SK-N-SH treated with all-trans-retinoic acid at 6 μM for 48 hours (cell line): ENCODE results near the gene ACOD1.

Experiments used
- ATAC-seq: fragments of 200-7000 bp; cut with Tn5 transposase; 3 replicates; pipeline ENCODE4 v1.9.1; 2020; ENCODE audit warnings: mild to moderate bottlenecking, moderate library complexity
- ARNTL ChIP-seq: fragments of 450-650 bp; formaldehyde crosslinking; IDR thresholded peaks from 2 replicates; pipeline ENCODE4 v1.5.0; 2020; ENCODE audit warnings: low read depth, mild to moderate bottlenecking, moderate library complexity, borderline replicate concordance
- BACH2 ChIP-seq: fragments of 250-450 bp; sonication (Bioruptor Pico); IDR thresholded peaks from 2 replicates; pipeline ENCODE4 v1.9.0; 2021; ENCODE audit warnings: mild to moderate bottlenecking, borderline replicate concordance
- ESRRG ChIP-seq: fragments of 250-450 bp; sonication (Bioruptor Pico); IDR thresholded peaks from 2 replicates; pipeline ENCODE4 v1.6.1; 2021; ENCODE audit warnings: mild to moderate bottlenecking
- GLIS3 ChIP-seq: fragments of 250-450 bp; sonication (Bioruptor Pico); IDR thresholded peaks from 2 replicates; pipeline ENCODE4 v1.5.0; 2020; ENCODE audit warnings: mild to moderate bottlenecking, moderate library complexity
- ISL1 ChIP-seq: fragments of 250-450 bp; sonication (Bioruptor Pico); IDR thresholded peaks from 2 replicates; pipeline ENCODE4 v2.1.2; 2022; ENCODE audit warnings: mild to moderate bottlenecking, moderate library complexity
- OSR1 ChIP-seq: fragments of 250-450 bp; sonication (Bioruptor Pico); IDR thresholded peaks from 2 replicates; pipeline ENCODE4 v1.8.0; 2022; ENCODE audit warnings: moderate library complexity, mild to moderate bottlenecking, inconsistent platforms
- PATZ1 ChIP-seq: fragments of 250-450 bp; sonication (Bioruptor Pico); IDR thresholded peaks from 2 replicates; pipeline ENCODE4 v1.8.0; 2020; ENCODE audit warnings: mild to moderate bottlenecking, moderate library complexity, borderline replicate concordance
- POU6F1 ChIP-seq: fragments of 250-450 bp; sonication (Bioruptor Pico); IDR thresholded peaks from 2 replicates; pipeline ENCODE4 v1.8.0; 2021; ENCODE audit warnings: low read depth, mild to moderate bottlenecking, moderate library complexity, borderline replicate concordance
- PPARA ChIP-seq: fragments of 250-450 bp; sonication (Bioruptor Pico); IDR thresholded peaks from 2 replicates; pipeline ENCODE4 v1.5.0; 2020; ENCODE audit warnings: mild to moderate bottlenecking, borderline replicate concordance
- RARB ChIP-seq: fragments of 250-450 bp; sonication (Bioruptor Pico); IDR thresholded peaks from 2 replicates; pipeline ENCODE4 v1.8.0; 2021; ENCODE audit warnings: mild to moderate bottlenecking, moderate library complexity
- SNAI2 ChIP-seq: fragments of 250-450 bp; sonication (Bioruptor Pico); IDR thresholded peaks from 2 replicates; pipeline ENCODE4 v1.5.0; 2020; ENCODE audit warnings: mild to moderate bottlenecking, moderate library complexity
- TCF4 ChIP-seq: fragments of 250-450 bp; sonication (Bioruptor Pico); IDR thresholded peaks from 2 replicates; pipeline ENCODE4 v1.8.0; 2021; ENCODE audit warnings: mild to moderate bottlenecking, moderate library complexity, borderline replicate concordance
- TOX ChIP-seq: fragments of 250-450 bp; sonication (Bioruptor Pico); IDR thresholded peaks from 2 replicates; pipeline ENCODE4 v1.8.0; 2021; ENCODE audit warnings: mild to moderate bottlenecking, moderate library complexity, borderline replicate concordance
- TSHZ2 ChIP-seq: fragments of 250-450 bp; sonication (Bioruptor Pico); IDR thresholded peaks from 2 replicates; pipeline ENCODE4 v1.5.0; 2020; ENCODE audit warnings: mild to moderate bottlenecking, moderate library complexity
- ZC3H10 ChIP-seq: fragments of 250-450 bp; sonication (Bioruptor Pico); IDR thresholded peaks from 2 replicates; pipeline ENCODE4 v1.5.1; 2021; ENCODE audit warnings: mild to moderate bottlenecking, moderate library complexity
- ZFP3 ChIP-seq: fragments of 250-450 bp; sonication (Bioruptor Pico); IDR thresholded peaks from 2 replicates; pipeline ENCODE4 v1.5.0; 2020; ENCODE audit warnings: mild to moderate bottlenecking, moderate library complexity
- ZFP30 ChIP-seq: fragments of 450-650 bp; formaldehyde crosslinking; IDR thresholded peaks from 2 replicates; pipeline ENCODE4 v1.5.0; 2022; ENCODE audit warnings: mild to moderate bottlenecking, moderate library complexity
- ZNF565 ChIP-seq: fragments of 450-650 bp; formaldehyde crosslinking; conservative IDR thresholded peaks from 2 replicates; pipeline ENCODE4 v1.5.0; 2020; ENCODE audit warnings: low read depth, mild to moderate bottlenecking, moderate library complexity
- ZNF8 ChIP-seq: fragments of 450-650 bp; formaldehyde crosslinking; IDR thresholded peaks from 2 replicates; pipeline ENCODE4 v1.5.0; 2020; ENCODE audit warnings: mild to moderate bottlenecking, moderate library complexity
- TF ChIP-seq, protein P1 (sequence below): fragments of 250-450 bp; sonication (Bioruptor Pico); IDR thresholded peaks from 2 replicates; pipeline ENCODE4 v1.5.1; 2021; ENCODE audit warnings: mild to moderate bottlenecking, moderate library complexity
- TF ChIP-seq, protein P2 (sequence below): fragments of 250-450 bp; sonication (Bioruptor Pico); IDR thresholded peaks from 2 replicates; pipeline ENCODE4 v1.5.1; 2020; ENCODE audit warnings: low read depth, mild to moderate bottlenecking, moderate library complexity

The ACOD1 gene

GRCh38 chr13:76942363-76942762 is 5.9 kb upstream of the ACOD1 start:
- TF ChIP-seq TOX (CRISPR knock-in tag) (no peak), ARNTL (CRISPR knock-in tag) (no peak), TCF4 (CRISPR knock-in tag) (no peak), POU6F1 (CRISPR knock-in tag) (no peak), TSHZ2 (no peak), PATZ1 (CRISPR knock-in tag) (no peak), BACH2 (CRISPR knock-in tag) (no peak), ZC3H10 (CRISPR knock-in tag) (no peak), PPARA (CRISPR knock-in tag) (no peak)
- TF ChIP-seq, protein P1, sequence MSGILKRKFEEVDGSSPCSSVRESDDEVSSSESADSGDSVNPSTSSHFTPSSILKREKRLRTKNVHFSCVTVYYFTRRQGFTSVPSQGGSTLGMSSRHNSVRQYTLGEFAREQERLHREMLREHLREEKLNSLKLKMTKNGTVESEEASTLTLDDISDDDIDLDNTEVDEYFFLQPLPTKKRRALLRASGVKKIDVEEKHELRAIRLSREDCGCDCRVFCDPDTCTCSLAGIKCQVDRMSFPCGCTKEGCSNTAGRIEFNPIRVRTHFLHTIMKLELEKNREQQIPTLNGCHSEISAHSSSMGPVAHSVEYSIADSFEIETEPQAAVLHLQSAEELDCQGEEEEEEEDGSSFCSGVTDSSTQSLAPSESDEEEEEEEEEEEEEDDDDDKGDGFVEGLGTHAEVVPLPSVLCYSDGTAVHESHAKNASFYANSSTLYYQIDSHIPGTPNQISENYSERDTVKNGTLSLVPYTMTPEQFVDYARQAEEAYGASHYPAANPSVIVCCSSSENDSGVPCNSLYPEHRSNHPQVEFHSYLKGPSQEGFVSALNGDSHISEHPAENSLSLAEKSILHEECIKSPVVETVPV (CRISPR knock-in tag), result no peak
- TF ChIP-seq, protein P2, sequence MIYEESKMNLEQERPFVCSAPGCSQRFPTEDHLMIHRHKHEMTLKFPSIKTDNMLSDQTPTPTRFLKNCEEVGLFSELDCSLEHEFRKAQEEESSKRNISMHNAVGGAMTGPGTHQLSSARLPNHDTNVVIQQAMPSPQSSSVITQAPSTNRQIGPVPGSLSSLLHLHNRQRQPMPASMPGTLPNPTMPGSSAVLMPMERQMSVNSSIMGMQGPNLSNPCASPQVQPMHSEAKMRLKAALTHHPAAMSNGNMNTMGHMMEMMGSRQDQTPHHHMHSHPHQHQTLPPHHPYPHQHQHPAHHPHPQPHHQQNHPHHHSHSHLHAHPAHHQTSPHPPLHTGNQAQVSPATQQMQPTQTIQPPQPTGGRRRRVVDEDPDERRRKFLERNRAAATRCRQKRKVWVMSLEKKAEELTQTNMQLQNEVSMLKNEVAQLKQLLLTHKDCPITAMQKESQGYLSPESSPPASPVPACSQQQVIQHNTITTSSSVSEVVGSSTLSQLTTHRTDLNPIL (CRISPR knock-in tag), result no peak
- no peak for ATAC-seq

- ATAC-seq, result no peak
- TF ChIP-seq POU6F1 (CRISPR knock-in tag), result no peak
- TF ChIP-seq PATZ1 (CRISPR knock-in tag), result no peak
- TF ChIP-seq TOX (CRISPR knock-in tag), result no peak
- TF ChIP-seq ZNF565, result no peak
- no peak for TF ChIP-seq ARNTL (CRISPR knock-in tag)
- TF ChIP-seq, protein P2 (CRISPR knock-in tag), result no peak
- no peak for TF ChIP-seq ZFP3 (CRISPR knock-in tag)
- TF ChIP-seq BACH2 (CRISPR knock-in tag), result no peak
- no peak for TF ChIP-seq ISL1 (CRISPR knock-in tag)
- no peak for TF ChIP-seq ZNF8 (CRISPR knock-in tag)
- TF ChIP-seq PPARA (CRISPR knock-in tag), result no peak
- no peak for TF ChIP-seq ZFP30 (CRISPR knock-in tag)
- no peak for TF ChIP-seq GLIS3 (CRISPR knock-in tag)
- TF ChIP-seq OSR1 (CRISPR knock-in tag), result no peak
- no peak for TF ChIP-seq SNAI2
- TF ChIP-seq RARB, result no peak
- no peak for TF ChIP-seq ZC3H10 (CRISPR knock-in tag)
- no peak for TF ChIP-seq TCF4 (CRISPR knock-in tag)
- TF ChIP-seq ESRRG, result no peak
- TF ChIP-seq, all 23 proteins: peak for 0
Observed at GRCh38 chr13:76943646-76944045, 4.7 kb upstream of the ACOD1 start.
